ENCODE data around the gene NKD1. TPM values are rescaled to one million over a fixed set of nuclear protein-coding genes. Genes with fewer than 3 reads are reported as not detected.

Gene NKD1
- total RNA-seq, 6 experiments from 2014 or later = 0.69 to 2.6 (median 2.1) TPM

DNA sequence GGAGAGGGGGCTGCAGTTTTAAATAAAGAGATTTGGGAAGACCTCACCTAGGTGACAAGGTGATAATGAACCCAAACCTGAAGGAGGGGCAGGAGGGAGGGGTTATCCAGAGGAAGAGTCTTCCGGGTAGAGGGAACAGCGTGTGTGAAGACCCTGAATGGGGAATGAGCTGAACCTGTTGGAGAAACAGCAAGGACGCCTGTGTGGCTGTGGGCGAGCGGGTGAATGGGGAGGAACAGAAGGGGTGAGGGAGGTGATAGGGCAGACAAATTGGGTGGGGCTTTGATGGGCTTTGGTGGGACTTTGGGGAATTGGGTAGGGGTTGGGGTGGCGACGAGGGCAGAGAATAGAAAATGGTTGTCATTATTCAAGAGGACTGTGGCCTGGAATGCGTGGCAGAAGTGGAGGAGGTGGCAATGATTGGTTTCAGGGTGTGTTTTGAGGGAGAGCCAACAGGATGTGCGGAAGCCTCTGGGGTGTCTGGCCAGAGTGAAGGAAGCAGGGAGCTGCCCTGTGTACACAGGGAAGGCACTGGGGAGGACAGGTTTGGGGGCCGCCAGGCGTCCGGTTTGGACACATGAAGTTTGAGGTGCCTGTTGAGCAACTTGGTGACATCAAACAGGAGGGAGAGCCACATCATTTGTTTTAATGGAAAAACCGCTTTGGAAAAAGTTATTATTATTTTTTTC is 48.7 kb downstream of the NKD1 start:
- Histone ChIP-seq H3K27ac (no peak overlapping the region), H3K4me1 (peaks cover 0 to 9% (median 4%) of the 10 kb centered on the region in 4 donors), H3K27me3 (no peaks in the 10 kb centered on the region), H3K4me3 (no peak overlapping the region), H3K9me3 (no peaks in the 10 kb centered on the region), H3K36me3 (no peaks in the 10 kb centered on the region)
- ATAC-seq = no peak
- 82% methylated on average over 13 of the region's 13 CpGs for WGBS (ENCODE audit: insufficient coverage, low coverage, low lambda C conversion rate, missing lambda C conversion rate)
- DNase-seq = no peak
- no peak for TF ChIP-seq CTCF (IDR thresholded peaks at IDR 0.05)
- no peak for TF ChIP-seq POLR2A (IDR thresholded peaks at IDR 0.05)
- intact Hi-C loops (cut with DNase I) = no loop called here

GRCh38 chr16:50597563-50598255 is 49.5 kb downstream of the NKD1 start:
- H3K4me3 ChIP-seq = no peak overlapping the region
- 93% methylated on average over 8 of the region's 17 CpGs for WGBS (ENCODE audit: insufficient coverage, low coverage, low lambda C conversion rate, missing lambda C conversion rate)
- H3K27ac ChIP-seq = no peak overlapping the region
- ATAC-seq (no peak), DNase-seq (no peak)
- H3K27me3 ChIP-seq = no peaks in the 10 kb centered on the region
- TF ChIP-seq CTCF (IDR thresholded peaks at IDR 0.05) (no peak), POLR2A (IDR thresholded peaks at IDR 0.05) (no peak)
- H3K9me3 ChIP-seq = no peaks in the 10 kb centered on the region
- intact Hi-C loops (cut with DNase I) = no loop called here
- H3K36me3 ChIP-seq = no peaks in the 10 kb centered on the region
- peaks cover 0 to 6% (median 1%) of the 10 kb centered on the region in 4 donors for H3K4me1 ChIP-seq

DNA sequence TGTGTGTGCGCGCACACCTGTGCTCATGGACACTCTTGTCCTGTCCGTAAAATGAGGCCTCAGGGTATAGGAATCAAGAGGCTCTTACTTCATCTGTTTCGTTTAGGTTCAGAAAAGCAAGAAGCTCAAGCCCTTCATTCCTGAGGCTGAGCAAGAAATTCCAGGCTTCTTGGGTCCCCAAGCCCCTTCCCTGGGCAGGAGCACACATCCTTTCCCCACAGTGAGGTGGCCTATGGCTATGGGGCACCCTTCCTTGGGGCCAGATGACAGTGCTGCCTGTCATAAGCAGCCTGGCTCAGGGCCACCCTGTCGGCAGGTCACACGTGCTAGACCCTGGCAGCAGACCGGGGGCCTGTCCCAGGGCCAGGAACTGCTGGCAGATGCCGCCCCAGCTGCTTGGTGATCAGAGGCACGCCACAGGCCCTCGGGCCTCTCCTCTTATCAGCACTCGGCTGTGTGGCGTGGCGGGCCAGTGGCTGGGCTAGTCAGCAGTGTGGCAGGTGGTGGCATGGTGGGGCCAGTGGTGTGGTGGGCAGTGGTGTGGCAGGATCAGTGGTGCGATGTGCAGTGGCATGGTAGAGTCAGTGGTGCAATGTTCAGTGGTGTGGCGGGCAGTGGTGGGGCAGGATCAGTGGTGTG is 50.2 kb downstream of the NKD1 start:
- intact Hi-C loops (cut with DNase I) = no loop called here
- no peaks in the 10 kb centered on the region for H3K4me1 ChIP-seq
- no peaks in the 10 kb centered on the region for H3K9me3 ChIP-seq
- DNase-seq (peak; percentile 42 to 83 (median 74)), ATAC-seq (peak; percentile 52 to 81 (median 69))
- H3K4me3 ChIP-seq = no peak overlapping the region
- H3K36me3 ChIP-seq = no peaks in the 10 kb centered on the region
- no peaks in the 10 kb centered on the region for H3K27me3 ChIP-seq
- 33% methylated on average over 7 of the region's 15 CpGs for WGBS (ENCODE audit: insufficient coverage, low coverage, low lambda C conversion rate, missing lambda C conversion rate)
- TF ChIP-seq CTCF (IDR thresholded peaks at IDR 0.05) (no peak), POLR2A (IDR thresholded peaks at IDR 0.05) (no peak)
- H3K27ac ChIP-seq = no peak overlapping the region

DNA sequence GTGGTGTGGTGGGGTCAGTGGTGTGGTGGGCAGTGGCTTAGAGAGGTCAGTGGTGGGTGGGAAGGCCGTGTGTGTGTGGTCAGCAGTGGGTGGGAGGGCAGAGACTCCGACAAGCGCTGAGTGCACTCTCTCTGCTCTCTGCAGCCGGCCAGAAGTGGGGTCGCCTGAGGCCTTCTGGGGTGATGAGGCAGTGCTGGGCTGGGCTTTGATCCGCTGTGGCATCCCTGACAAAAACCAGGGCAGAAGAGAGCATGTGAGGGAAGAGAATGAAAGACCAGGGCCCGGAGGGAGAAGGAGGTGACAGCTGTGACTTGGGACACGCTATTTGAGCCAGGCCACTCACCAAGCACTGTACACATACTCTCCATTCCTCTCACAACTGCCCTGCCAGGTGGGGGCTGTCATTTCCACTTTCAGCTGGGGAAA is 50.8 kb downstream of the NKD1 start:
- intact Hi-C loops (cut with DNase I) = no loop called here
- H3K27ac ChIP-seq = no peak overlapping the region
- ATAC-seq = no peak

More for the DNA sequence above, 50.8 kb downstream of the NKD1 start:
- H3K4me3 ChIP-seq = no peak overlapping the region
- TF ChIP-seq CTCF (IDR thresholded peaks at IDR 0.05) = no peak
- TF ChIP-seq POLR2A (IDR thresholded peaks at IDR 0.05) = no peak
- WGBS (ENCODE audit: insufficient coverage, low coverage, low lambda C conversion rate, missing lambda C conversion rate) = 82% methylated on average over 7 of the region's 8 CpGs
- H3K9me3 ChIP-seq = no peaks in the 10 kb centered on the region
- no peaks in the 10 kb centered on the region for H3K27me3 ChIP-seq
- DNase-seq = no peak
- no peaks in the 10 kb centered on the region for H3K4me1 ChIP-seq
- no peaks in the 10 kb centered on the region for H3K36me3 ChIP-seq
